ENCODE data around the gene SPATA32. TPM values are rescaled to one million over a fixed set of nuclear protein-coding genes. Genes with fewer than 3 reads are reported as not detected.

The SPATA32 gene
- total RNA-seq, 1 donor from 2014 or later, result not detected

DNA sequence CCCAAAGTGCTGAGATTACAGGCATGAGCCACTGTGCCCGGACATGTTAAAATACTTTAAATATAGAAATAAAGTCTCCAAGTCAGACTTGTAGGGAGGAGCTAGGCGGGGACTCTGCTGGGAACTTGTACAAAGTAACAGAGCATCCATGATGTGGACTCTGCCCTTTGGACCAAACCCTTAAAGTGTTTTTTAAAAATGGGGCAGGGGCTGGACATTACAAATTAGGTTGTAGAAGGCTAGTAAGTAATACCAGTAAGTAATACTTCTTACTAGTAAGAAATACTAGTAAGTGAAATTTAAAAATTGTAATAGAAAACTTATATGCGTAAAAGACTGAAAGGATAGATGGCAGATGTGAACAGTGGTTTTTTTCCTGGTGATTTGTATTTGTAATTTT is 9.7 kb upstream of the SPATA32 start:
- intact Hi-C loops (cut with DNase I), result loop anchor here (5.0 kb wide), 1 partner anchor 116 kb away; no protein-coding TSS in a partner anchor
- TF ChIP-seq CTCF (IDR thresholded peaks at IDR 0.05), result no peak

GRCh38 chr17:45270828-45271418 is 9.0 kb upstream of the SPATA32 start:
- intact Hi-C loops (cut with DNase I), result loop anchor here (5.0 kb wide), 1 partner anchor 116 kb away; no protein-coding TSS in a partner anchor

More for the DNA sequence above, 9.7 kb upstream of the SPATA32 start:
- Histone ChIP-seq H3K4me3 (no peak overlapping the region), H3K27me3 (no peaks in the 10 kb centered on the region), H3K9me3 (no peaks in the 10 kb centered on the region), H3K27ac (no peak overlapping the region), H3K4me1 (peaks cover under 1% of the 10 kb centered on the region), H3K36me3 (peaks cover 75% of the 10 kb centered on the region)
- ATAC-seq (no peak), DNase-seq (no peak)

GRCh38 chr17:45269912-45270311 is 8.0 kb upstream of the SPATA32 start:
- Histone ChIP-seq H3K27me3 (no peaks in the 10 kb centered on the region), H3K36me3 (peaks cover 92% of the 10 kb centered on the region), H3K4me1 (no peaks in the 10 kb centered on the region), H3K27ac (no peak overlapping the region), H3K9me3 (no peaks in the 10 kb centered on the region), H3K4me3 (no peak overlapping the region)
- no peak for ATAC-seq
- no peak for DNase-seq
- TF ChIP-seq CTCF (IDR thresholded peaks at IDR 0.05), result no peak
- intact Hi-C loops (cut with DNase I), result loop anchor here (5.0 kb wide), 1 partner anchor 117 kb away; no protein-coding TSS in a partner anchor

More at GRCh38 chr17:45270828-45271418, 9.0 kb upstream of the SPATA32 start:
- peak; percentile 61 for ATAC-seq
- no peak overlapping the region for H3K4me3 ChIP-seq
- no peaks in the 10 kb centered on the region for H3K27me3 ChIP-seq
- H3K27ac ChIP-seq, result no peak overlapping the region
- no peaks in the 10 kb centered on the region for H3K4me1 ChIP-seq
- H3K36me3 ChIP-seq, result peaks cover 82% of the 10 kb centered on the region
- peak; percentile 49 for TF ChIP-seq CTCF (IDR thresholded peaks at IDR 0.05)
- no peaks in the 10 kb centered on the region for H3K9me3 ChIP-seq
- peak; percentile 68 for DNase-seq

- no peak for TF ChIP-seq CTCF (IDR thresholded peaks at IDR 0.05)
- Histone ChIP-seq H3K36me3 (peaks cover 87% of the 10 kb centered on the region), H3K4me3 (no peak overlapping the region), H3K27ac (no peak overlapping the region), H3K4me1 (peaks cover 6% of the 10 kb centered on the region), H3K9me3 (no peaks in the 10 kb centered on the region), H3K27me3 (no peaks in the 10 kb centered on the region)
- ATAC-seq, result no peak
- no peak for DNase-seq
- intact Hi-C loops (cut with DNase I), result no loop called here
Observed at GRCh38 chr17:45267436-45268055, 5.7 kb upstream of the SPATA32 start.

DNA sequence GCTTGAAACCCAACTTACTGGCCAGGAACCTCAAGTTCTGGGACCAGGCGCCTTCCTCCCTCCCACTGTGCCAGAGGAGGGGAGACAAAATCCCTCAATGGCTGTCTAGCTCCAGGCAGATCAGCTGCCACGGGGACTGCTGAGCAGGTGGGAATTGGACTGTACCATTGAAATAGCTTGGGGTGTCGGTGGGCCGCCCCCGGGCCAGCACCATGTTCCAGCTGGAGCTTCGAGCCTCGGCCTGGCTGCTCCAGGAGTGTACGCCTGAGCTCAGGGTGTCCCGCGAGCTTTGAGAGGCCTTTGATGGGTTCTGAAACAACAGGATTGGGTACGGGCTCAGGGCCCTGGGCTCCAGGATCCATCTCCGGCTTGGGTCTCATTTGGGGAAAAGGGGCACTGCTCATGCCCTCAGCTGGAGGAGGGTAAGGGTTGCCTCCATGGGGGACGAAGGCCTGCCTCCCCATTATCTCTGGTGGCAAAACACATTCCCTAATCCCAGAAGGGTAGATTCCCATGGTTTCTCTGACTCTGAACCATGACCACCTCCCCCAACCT is 4.6 kb upstream of the SPATA32 start:
- intact Hi-C loops (cut with DNase I), result no loop called here
- peaks cover 13% of the 10 kb centered on the region for H3K4me1 ChIP-seq
- H3K9me3 ChIP-seq, result no peaks in the 10 kb centered on the region
- no peaks in the 10 kb centered on the region for H3K27me3 ChIP-seq
- no peak overlapping the region for H3K27ac ChIP-seq
- H3K4me3 ChIP-seq, result no peak overlapping the region
- H3K36me3 ChIP-seq, result peaks cover 76% of the 10 kb centered on the region
- ATAC-seq (no peak), DNase-seq (no peak)
- no peak for TF ChIP-seq CTCF (IDR thresholded peaks at IDR 0.05)

Data from upper lobe of right lung (tissue), 1 donor.